ENCODE results near the gene SCAF4.
"Not testable (repeated sequence)": the region's sequence is repeated elsewhere in the genome, so short reads cannot be mapped to it uniquely, and the experiment has no call there.

The SCAF4 gene

GRCh38 chr21:31673321-31673912 is 58.5 kb downstream of the SCAF4 start:
- DNase-seq (ENCODE audit: low read depth in 2 of 2): no peak

- DNase-seq (ENCODE audit: low read depth in 2 of 2): no peak
Measured at GRCh38 chr21:31671931-31672330, 60.0 kb downstream of the SCAF4 start.

DNA sequence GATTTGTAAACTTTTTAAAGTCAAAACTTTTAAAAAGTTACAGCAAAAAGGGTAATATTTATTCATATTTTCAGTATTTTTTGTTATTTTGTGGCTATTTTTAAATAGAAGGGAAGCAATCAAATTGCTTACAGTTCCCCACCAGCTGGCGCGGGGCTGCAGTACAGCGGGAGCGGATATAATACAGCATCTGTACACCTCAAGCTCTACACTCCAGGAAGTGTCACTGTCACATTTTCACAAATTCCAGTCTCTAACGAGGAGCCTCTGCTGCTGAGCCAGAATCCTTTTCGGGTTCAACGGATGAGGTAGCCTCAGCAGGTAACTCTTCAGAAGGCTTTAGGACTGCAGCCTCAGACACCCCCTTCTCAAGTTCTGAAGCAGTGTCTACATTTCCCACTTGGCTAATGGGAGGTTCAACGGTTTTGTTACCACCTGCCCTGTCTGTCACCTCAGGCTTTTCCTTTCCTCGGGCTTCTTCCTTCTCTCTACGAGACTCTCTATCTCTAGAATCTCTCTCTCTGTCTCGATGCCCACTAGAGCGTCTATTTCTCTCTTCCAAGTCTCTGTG is 60.7 kb downstream of the SCAF4 start:
- DNase-seq (ENCODE audit: low read depth in 2 of 2): no peak

DNA sequence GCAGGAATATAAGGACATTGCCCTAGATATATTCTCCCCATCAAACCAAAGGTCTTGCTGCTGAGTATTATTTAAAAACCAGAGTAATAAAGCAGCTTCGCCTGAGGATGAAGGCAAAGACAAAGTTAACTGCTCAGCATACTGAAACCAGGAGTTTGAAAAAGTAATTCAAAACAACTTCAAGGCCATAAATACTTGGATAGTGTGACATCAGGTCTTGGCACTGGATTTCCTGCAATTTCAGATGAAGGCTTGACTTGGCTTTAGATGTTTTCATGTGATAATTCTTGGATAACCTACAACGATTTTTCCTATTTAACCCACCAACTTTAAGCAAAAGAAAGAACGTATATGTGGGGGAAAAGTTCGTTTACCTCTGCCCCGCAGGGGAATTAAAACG is 61.8 kb downstream of the SCAF4 start:
- DNase-seq (ENCODE audit: low read depth in 2 of 2): no peak

DNA sequence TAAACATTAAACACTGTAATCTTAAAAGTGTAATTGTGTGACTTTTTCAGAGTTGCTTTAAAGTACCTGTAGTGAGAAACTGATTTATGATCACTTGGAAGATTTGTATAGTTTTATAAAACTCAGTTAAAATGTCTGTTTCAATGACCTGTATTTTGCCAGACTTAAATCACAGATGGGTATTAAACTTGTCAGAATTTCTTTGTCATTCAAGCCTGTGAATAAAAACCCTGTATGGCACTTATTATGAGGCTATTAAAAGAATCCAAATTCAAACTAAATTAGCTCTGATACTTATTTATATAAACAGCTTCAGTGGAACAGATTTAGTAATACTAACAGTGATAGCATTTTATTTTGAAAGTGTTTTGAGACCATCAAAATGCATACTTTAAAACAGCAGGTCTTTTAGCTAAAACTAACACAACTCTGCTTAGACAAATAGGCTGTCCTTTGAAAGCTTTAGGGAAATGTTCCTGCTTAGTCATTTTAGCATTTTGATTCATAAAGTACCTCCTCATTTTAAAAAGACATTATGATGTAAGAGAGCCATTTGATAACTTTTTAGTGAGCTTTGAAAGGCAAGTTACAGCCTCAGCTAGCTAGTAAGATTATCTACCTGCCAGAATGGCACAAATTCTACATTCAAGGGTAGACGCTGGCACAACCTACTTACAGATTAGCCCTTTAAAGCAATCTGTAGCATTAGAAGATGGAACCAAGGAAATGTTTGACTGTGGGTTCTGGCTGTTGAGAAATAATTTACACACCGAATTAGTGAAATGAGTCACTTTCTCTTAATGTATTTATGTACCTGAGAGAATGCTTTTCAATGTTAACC is 63.0 kb downstream of the SCAF4 start:
- no peak for DNase-seq (ENCODE audit: low read depth in 2 of 2)

GRCh38 chr21:31667639-31668038 is 64.3 kb downstream of the SCAF4 start:
- no peak for DNase-seq (ENCODE audit: low read depth in 2 of 2)

- DNase-seq (ENCODE audit: low read depth in 2 of 2): no peak
Measured at GRCh38 chr21:31667132-31667531, 64.8 kb downstream of the SCAF4 start.

- no peak for DNase-seq (ENCODE audit: low read depth in 2 of 2)
Measured at GRCh38 chr21:31666445-31667010, 65.4 kb downstream of the SCAF4 start.

DNA sequence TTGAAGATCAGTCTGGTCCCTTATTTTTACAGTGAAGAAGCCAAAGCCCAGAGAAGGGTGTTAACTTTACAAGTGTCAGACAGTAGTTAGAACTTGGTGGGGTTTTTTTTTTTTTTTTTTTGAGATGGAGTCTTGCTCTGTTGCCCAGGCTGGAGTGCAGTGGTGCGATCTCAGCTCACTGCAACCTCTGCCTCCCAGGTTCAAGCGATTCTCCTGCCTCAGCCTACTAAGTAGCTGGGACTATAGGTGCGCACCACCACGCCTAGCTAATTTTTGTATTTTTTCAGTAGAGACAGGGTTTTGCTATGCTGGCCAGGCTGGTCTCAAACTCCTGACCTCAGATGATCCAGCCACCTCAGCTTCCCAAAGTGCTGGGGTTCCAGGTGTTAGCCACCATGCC is 66.0 kb downstream of the SCAF4 start:
- DNase-seq (ENCODE audit: low read depth in 2 of 2): not testable (repeated sequence)

DNA sequence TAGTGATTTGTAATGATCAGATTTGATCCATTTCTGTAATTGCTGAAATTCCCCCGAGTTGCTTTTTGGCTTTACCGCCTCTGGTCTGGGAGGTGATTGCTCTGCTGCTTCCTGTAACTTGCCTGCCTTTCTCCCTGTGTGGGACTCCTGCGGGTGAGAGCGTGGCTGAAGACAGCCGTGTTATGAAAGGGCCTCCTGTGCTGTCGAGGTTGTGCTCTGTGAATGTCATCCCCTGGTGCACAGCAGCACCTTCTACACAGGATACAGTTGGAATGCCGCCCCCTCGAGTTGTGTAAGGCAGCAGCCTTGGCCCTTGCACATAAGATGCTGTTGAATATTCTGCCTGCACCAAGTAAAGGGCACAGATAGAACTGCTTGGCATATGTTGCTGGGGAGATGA is 66.5 kb downstream of the SCAF4 start:
- DNase-seq (ENCODE audit: low read depth in 2 of 2): no peak

GRCh38 chr21:31663584-31664249 is 68.2 kb downstream of the SCAF4 start:
- no peak for DNase-seq (ENCODE audit: low read depth in 2 of 2)

DNA sequence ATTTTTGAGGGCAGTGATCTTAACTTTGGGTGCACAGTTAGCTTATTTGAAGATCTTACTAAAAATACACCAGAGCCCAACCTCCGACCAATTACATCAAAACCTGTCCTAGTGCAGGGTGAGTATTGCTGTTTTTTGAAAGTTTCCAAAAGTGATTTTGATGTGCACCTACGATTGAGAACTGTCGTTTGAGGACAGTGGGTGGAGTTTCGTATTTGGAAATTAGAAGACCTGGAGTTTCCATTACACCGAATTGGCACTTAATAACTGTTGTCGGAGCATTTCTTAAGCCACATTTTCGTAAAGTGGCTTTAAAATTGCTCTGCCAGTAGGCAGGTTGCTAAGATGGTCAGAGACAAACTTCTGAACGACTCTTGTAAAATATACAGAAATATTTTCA is 71.3 kb downstream of the SCAF4 start:
- no peak for DNase-seq (ENCODE audit: low read depth in 2 of 2)

GRCh38 chr21:31660259-31660565 is 71.7 kb downstream of the SCAF4 start:
- no peak for DNase-seq (ENCODE audit: low read depth in 2 of 2)

GRCh38 chr21:31659536-31660258 is 72.2 kb downstream of the SCAF4 start, which contains the start of gene SOD1:
SOD1 (plus strand) TSS chr21:31659693; CDS start chr21:31659770, 77 bp downstream.
- peak; percentile 82 to 88 for DNase-seq (ENCODE audit: low read depth in 2 of 2)

GRCh38 chr21:31659286-31659535 is 72.7 kb downstream of the SCAF4 start:
- no peak for DNase-seq (ENCODE audit: low read depth in 2 of 2)

DNA sequence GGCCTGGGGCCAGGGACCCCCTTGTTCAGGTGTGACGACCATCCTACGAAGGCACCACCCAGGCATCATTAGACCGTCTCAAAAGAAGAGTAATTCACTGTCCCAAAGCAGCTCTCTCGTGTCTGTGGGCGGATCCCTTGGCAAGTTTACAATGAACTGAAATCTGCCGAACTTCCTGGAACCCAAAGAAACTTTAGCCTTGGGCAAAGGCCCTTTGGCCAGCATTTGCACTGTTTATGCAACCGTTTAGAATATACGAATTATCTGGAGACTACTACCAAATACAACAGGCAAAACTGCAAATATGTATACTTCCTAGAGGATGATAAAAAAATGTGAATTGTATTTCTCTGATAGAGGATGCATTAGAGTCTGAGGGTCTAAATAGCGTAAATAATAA is 73.9 kb downstream of the SCAF4 start:
- no peak for DNase-seq (ENCODE audit: low read depth in 2 of 2)

- no peak for DNase-seq (ENCODE audit: low read depth in 2 of 2)
Measured at GRCh38 chr21:31656199-31657095, 75.5 kb downstream of the SCAF4 start.

- not testable (repeated sequence) for DNase-seq (ENCODE audit: low read depth in 2 of 2)
Measured at GRCh38 chr21:31654821-31655580, 76.9 kb downstream of the SCAF4 start.

- DNase-seq (ENCODE audit: low read depth in 2 of 2): no peak
Measured at GRCh38 chr21:31654340-31654739, 77.6 kb downstream of the SCAF4 start.

DNA sequence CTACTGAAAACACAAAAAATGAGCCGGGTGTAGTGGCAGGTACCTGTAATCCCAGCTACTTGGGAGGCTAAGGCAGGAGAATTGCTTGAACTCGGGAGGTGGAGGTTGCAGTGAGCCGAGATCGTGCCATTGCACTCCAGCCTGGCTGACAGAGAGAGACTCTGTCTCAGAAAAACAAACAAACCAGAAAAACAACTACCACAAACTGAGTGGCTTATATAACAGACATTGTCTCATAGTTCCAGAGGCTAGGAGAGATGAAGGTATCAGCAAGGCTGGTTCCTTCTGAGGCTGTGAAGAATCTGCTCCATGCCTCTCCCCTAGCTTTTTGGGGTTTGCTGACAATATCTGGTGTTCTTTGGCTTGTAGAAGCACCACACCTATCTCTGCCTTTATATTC is 80.4 kb downstream of the SCAF4 start:
- DNase-seq (ENCODE audit: low read depth in 2 of 2): not testable (repeated sequence)
